ENCODE measurements around the gene PRKCZ.

Gene PRKCZ

DNA sequence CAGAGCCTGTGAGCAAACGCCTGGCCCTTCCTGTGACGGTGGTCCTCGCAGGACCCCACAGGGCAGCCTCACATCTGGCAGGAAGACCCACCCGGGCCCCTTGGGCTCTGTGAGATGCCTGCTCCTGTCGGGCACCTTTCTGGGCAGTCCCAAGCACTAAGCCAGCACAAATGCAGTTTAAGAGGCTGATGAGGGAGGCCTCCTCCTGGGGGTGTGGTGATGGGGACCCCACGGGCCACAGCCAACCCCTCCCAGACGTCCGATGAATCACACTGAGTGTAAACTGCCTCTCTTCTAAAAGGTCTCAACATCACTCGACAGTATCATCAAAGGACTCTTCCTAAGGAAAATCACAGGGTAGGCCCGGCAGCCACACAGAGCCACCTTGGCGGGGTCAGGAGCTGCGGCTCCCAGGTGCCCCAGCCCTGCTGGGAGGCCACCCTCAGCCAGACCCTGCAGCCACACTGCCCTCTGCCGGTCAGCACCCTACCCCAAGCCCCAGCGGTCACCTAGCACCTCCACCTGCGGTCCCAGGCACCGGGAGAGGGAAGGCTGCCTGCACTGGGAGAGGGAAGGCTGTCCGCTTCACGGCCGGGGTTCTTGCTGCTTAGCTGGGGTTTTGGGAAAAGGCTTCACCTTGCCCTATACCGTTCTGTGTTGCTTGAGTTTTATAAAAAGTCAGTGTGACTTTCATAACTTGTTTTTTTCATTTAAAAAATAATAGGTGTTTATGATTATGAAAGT lies 3.9 kb upstream of the PRKCZ start:
- DNase-seq = peak; percentile 24 to 35

GRCh38 chr1:2046953-2047748 lies 3.1 kb upstream of the PRKCZ start:
- DNase-seq = no peak

- DNase-seq = no peak
Observed at GRCh38 chr1:2047749-2048729, 2.2 kb upstream of the PRKCZ start.

- DNase-seq = no peak
Observed at GRCh38 chr1:2049225-2049717, 940 bp upstream of the PRKCZ start.

- peak; percentile 31 to 37 for DNase-seq
Observed at GRCh38 chr1:2050461-2050792, 216 bp downstream of the PRKCZ start.

GRCh38 chr1:2050793-2051682 lies 827 bp downstream of the PRKCZ start:
- no peak for DNase-seq

- DNase-seq = no peak
Observed at GRCh38 chr1:2052054-2052679, 2.0 kb downstream of the PRKCZ start.

- DNase-seq = no peak
Observed at GRCh38 chr1:2052756-2053155, 2.5 kb downstream of the PRKCZ start.

GRCh38 chr1:2053217-2053616 lies 3.0 kb downstream of the PRKCZ start:
- DNase-seq = no peak

GRCh38 chr1:2053784-2054376 lies 3.7 kb downstream of the PRKCZ start:
- DNase-seq = no peak

- no peak for DNase-seq
Observed at GRCh38 chr1:2054560-2054959, 4.3 kb downstream of the PRKCZ start.

DNA sequence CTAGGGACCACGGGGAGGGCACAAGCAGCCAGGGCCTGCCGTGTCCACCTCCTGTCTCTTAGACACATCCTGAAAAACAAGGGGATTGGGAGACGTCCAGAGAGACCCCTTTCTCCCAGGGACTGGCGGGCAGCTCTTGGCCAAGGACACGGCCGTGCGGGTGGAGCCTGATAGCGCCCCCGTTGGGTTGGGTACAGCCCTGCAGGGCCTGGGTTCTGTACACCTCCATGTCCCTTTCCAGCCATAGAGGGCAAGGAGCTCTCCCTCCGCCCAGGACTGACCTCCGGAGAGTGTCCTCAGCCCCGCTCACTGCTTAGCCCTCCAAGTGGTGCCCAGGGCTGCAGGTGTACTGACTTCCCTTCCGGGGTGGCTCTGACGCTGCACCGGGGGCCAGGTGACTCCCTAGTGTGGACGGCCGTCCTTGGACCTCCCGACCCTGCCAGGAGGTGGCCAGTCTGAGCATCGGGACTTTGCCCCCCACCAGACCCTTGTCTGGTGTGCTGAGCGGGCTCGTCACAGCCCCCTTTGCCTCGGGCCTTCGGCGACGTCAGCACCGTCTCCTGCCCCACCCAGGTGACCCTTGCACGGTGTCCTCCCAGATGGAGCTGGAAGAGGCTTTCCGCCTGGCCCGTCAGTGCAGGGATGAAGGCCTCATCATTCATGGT lies 5.8 kb downstream of the PRKCZ start:
- no peak for DNase-seq

DNA sequence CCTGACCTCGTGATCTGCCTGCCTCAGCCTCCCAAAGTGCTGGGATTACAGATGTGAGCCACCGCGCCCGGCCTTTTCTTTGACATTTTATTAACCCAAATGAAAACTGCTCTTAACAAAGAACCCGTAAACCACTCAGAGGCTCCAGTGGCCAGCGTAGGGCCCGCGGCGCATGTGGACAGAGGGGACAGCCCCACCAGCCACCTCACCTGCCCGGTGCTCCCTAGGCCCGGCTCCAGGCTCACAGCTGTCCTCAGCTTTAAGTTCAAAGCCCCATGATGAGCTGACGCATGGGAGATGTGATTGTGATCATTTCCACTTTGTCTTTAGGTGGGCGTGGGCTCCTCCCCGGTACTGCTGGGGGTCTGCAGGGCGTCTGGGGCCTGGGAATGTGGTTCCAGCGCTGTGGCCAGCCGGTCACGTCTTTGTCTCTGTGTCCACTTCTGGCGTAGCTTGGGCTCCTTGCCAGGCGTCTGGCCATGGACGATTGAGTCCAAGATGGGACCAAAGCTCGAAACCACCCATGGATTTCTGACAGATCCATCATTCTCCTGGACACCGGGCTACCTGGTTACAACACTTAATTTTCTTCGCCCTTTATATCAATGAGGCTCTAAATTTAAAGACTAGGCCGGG lies 6.9 kb downstream of the PRKCZ start:
- no peak for DNase-seq

DNA sequence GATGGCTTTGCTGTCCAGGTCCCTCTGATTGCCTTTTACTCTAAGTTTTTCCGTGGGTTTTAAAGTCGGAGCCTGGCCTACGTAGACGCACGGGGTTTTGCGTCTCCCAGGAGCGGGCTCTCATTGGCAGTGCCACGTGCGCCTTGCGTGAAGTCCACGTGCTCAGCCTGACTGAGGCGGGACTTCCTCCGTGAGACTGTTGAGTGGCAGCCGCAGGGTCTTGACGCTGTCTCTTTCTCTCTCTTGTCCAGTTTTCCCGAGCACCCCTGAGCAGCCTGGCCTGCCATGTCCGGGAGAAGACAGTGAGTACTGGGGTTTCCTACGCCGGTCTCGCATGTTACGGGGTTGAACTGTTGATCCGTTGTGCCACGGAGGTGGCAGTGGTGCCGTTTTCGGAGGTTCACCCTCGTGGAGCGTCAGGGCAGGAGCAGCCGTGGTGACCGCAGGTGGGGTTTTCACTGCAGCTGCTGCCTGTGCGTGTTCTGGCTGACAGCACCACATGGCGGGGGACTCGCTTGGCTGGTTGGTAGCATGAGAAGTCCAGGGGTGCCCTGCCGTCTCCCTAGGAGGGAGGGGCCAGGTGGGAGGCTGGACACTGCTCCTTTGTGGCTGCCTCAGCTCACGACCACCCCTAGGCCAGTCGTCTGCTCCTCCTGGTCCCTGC lies 9.2 kb downstream of the PRKCZ start:
- no peak for DNase-seq

DNA sequence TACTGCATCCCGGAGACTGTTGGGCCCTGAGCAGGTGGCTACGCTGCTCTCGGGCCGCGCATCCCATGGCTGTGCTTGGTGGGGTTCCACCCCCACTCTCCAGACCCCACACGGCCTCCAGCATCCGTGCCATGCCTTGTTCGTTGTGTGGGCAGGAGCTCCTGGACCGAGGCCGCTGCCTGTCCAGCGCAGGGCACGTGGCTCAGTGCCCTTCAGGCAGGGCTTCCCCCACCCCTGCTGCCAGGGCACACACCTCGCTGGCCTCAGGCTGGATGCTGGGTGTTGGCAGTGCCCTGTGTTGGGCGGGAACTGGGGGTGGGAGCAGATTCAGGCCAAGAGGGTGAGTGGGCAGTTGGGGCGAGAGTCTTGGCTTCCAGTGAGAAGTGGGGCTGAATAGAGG lies 9.9 kb downstream of the PRKCZ start:
- no peak for DNase-seq

DNA sequence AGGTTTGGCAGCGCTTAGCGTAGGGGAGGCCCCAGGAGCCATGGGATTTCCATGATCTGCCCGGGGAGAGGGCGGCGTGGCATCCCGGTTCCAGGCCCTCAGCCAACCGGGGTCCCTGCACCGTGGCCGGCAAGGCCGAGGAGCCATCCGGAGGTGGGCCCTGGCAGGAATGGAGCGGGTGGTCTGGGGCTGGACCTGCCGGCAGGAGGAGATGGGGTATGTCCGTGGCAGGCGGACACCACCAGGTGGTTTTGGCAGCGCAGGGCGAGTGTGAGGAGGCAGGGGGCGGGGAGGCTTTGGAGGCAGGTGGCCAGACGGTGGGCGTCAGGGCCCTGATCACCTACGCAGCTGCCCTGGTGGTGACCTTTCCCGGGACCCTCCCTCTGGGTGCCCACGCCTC lies 10.3 kb downstream of the PRKCZ start:
- no peak for DNase-seq

- no peak for DNase-seq
Observed at GRCh38 chr1:2061065-2061778, 11.0 kb downstream of the PRKCZ start.

DNA sequence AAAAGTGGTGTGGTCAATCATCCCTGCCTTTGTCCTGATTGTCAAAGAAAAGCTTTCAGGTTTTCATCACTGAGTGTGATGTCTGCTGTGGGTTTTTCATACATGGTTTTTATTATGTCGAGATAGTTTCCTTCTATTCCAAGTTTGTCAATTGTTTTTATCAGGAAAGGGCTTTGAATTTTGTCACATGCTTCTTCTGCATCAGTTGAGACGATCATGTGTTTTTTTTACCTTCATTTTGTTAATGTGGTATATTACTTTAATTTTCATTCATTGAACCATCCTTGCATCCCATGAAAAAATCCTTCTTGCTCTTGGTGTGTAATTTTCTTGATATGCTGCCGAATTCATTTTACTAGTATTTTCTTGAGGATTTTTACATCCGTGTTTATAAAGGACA lies 15.5 kb downstream of the PRKCZ start:
- DNase-seq = no peak

DNA sequence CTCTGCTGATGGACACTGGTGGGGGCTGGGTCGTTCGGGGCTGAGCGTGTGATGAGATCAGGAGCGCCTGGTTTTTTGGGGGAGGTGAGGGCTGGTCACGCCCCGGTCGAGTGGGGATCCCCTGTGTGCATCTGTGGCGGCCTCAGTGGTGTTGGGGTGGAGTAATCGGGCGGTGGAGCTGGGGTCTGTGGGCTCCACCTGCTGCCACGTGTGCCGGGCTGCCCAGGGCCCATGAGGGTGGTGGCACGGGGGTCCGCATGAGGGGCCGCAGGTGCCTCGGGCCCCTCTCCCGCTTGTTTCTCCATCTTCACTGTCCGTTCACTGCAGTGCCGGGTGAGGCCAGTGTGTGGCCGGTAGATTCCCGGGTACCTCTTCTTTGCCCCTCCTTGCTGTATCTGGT lies 17.2 kb downstream of the PRKCZ start:
- no peak for DNase-seq

Measured in activated CD4-positive, alpha-beta T cell treated with anti-CD3 and anti-CD28 coated beads for 4 hours (primary cell).